Breast epithelium (tissue), 3 donors: ENCODE results near the gene PPFIA1.

ENCODE experiments used
- POLR2A ChIP-seq: fragments of 450-650 bp; IDR thresholded peaks from one replicate; pipeline ENCODE4 v1.6.1; 2016; ENCODE audit warnings: antibody characterized with exemption, mild to moderate bottlenecking, moderate library complexity
- TF ChIP-seq, protein P1 (sequence below), 3 donors: fragments of 450-650 bp; IDR thresholded peaks; one replicate each; pipeline ENCODE4 v1.5.1; 2016 to 2017; ENCODE audit warnings: antibody characterized with exemption in 3 of 3, mild to moderate bottlenecking in 3 of 3, moderate library complexity in 3 of 3

DNA sequence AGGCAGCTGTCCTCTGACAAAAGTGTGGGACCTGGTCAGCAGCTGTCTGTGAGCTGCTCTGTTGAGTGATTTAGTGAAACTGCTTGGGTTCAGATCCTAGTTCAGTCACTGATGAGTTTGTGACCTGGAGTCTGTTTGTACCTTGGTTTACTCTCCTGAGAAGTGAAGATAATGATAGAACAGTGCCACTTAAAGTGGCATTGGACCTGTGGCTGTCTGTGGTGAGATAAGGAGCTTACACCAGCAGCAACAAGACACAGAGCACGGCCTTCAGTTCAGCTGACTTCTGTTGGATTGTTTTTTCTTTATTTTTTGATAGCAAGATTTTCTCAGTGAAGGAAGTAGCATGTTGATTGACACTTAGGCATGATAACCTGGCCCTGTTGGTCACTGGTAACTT is 81.6 kb downstream of the PPFIA1 start:
- TF ChIP-seq, protein P1, sequence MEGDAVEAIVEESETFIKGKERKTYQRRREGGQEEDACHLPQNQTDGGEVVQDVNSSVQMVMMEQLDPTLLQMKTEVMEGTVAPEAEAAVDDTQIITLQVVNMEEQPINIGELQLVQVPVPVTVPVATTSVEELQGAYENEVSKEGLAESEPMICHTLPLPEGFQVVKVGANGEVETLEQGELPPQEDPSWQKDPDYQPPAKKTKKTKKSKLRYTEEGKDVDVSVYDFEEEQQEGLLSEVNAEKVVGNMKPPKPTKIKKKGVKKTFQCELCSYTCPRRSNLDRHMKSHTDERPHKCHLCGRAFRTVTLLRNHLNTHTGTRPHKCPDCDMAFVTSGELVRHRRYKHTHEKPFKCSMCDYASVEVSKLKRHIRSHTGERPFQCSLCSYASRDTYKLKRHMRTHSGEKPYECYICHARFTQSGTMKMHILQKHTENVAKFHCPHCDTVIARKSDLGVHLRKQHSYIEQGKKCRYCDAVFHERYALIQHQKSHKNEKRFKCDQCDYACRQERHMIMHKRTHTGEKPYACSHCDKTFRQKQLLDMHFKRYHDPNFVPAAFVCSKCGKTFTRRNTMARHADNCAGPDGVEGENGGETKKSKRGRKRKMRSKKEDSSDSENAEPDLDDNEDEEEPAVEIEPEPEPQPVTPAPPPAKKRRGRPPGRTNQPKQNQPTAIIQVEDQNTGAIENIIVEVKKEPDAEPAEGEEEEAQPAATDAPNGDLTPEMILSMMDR (IDR thresholded peaks at IDR 0.05), result no peak
- no peak for TF ChIP-seq POLR2A
